ENCODE measurements around the gene SPEN. TPM values are rescaled to one million over a fixed set of nuclear protein-coding genes. Genes with fewer than 3 reads are reported as not detected.

The SPEN gene
- polyA plus RNA-seq, 1 of the 3 experiments (the other 2 are of a cell fraction), result 6.1 TPM

DNA sequence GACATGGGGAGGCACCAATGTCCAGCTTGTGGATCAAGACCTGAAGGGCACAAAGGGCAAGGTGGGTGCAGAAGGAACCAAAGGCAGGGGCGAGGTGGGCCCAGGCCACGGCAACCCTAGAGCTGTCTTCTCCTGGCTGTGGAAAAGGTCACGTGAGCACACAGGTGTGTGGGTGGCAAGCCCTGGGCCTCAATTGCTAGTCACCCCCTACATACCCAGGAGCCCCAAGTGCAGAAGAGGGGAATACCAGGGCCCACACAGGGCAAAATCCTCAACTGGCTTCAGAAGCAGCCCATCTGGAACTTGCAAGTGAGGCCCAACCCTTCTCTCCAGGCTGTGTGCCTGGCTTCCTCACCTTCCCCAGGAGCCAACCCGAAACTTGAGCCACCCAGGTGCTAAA lies 102.8 kb downstream of the SPEN start:
- no peak overlapping the region for H2AFZ ChIP-seq (ENCODE audit: low read depth)
- POLR2A ChIA-PET, result interaction anchor here (0.5 to 0.9 kb wide), 2 partner anchors 125 to 127 kb away, joined by 3 read pairs; no protein-coding TSS in a partner anchor

More for the DNA sequence above, 102.8 kb downstream of the SPEN start:
- Histone ChIP-seq H3K4me1 (ENCODE audit: control insufficient read depth in 1 of 2, insufficient read depth in 2 of 2, low read depth in 1 of 2, low read length in 1 of 2) (peaks cover 64% of the 10 kb centered on the region in 2 experiments), H3F3A (replicated peaks; ENCODE audit: insufficient read depth) (peaks cover 48% of the 10 kb centered on the region), H4K20me1 (ENCODE audit: insufficient read depth) (no peaks in the 10 kb centered on the region; the same call in 1 of the 2 replicates), H3K79me2 (ENCODE audit: insufficient read depth) (peaks cover 76% of the 10 kb centered on the region), H3K9me3 (no peaks in the 10 kb centered on the region), H3K9me2 (no peaks in the 10 kb centered on the region), H3K4me3 (ENCODE audit: low read depth in 2 of 2, low read length in 1 of 2) (no peak overlapping the region), H3K27ac (ENCODE audit: low read depth in 2 of 2, low read length in 1 of 2) (peak overlapping the region; percentile 86 to 93), H3K4me2 (peak overlapping the region; percentile 76; the same call in 1 of the 2 replicates), H3K27me3 (ENCODE audit: insufficient read depth) (no peaks in the 10 kb centered on the region), H3K9ac (peak overlapping the region; percentile 57; the same call in 1 of the 2 replicates), H3K36me3 (replicated peaks in 1 of 2; ENCODE audit: control insufficient read depth in 1 of 2, insufficient read depth in 2 of 2, low read length in 1 of 2) (peaks cover 8 to 34% of the 10 kb centered on the region in 2 experiments)
- no peak for DNase-seq
- CTCF ChIA-PET, result interaction anchor here (1.5 to 2.5 kb wide), 3 partner anchors 9 to 159 kb away, joined by 5 to 9 read pairs (median 8); partner anchors contain the start of gene ZBTB17
- TF ChIP-seq FOXM1 (IDR thresholded peaks at IDR 0.05; ENCODE audit: low read depth) (no peak), POLR2AphosphoS5 (IDR thresholded peaks at IDR 0.05; ENCODE audit: low read depth, low read length) (no peak), MXI1 (IDR thresholded peaks at IDR 0.05; ENCODE audit: low read depth, low read length) (no peak), SIN3A (IDR thresholded peaks at IDR 0.05; ENCODE audit: borderline replicate concordance, low read depth, low read length) (no peak), RFX5 (IDR thresholded peaks at IDR 0.05; ENCODE audit: low read length) (no peak), GATA2 (CRISPR knock-in tag; IDR thresholded peaks at IDR 0.05) (no peak), TEAD4 (IDR thresholded peaks at IDR 0.05; ENCODE audit: borderline replicate concordance, insufficient read depth) (no peak), EP300 (IDR thresholded peaks at IDR 0.05; ENCODE audit: borderline replicate concordance in 1 of 2, low read depth in 1 of 2, low read length in 1 of 2) (no peak), JUND (IDR thresholded peaks at IDR 0.05) (no peak), SMC3 (IDR thresholded peaks at IDR 0.05; ENCODE audit: low read depth, low read length) (no peak), RAD21 (IDR thresholded peaks at IDR 0.05; ENCODE audit: low read length) (no peak), EZH2phosphoT487 (IDR thresholded peaks at IDR 0.05; ENCODE audit: borderline replicate concordance, low read depth) (no peak), ELF1 (IDR thresholded peaks at IDR 0.05) (no peak)
- TF ChIP-seq, protein P1, sequence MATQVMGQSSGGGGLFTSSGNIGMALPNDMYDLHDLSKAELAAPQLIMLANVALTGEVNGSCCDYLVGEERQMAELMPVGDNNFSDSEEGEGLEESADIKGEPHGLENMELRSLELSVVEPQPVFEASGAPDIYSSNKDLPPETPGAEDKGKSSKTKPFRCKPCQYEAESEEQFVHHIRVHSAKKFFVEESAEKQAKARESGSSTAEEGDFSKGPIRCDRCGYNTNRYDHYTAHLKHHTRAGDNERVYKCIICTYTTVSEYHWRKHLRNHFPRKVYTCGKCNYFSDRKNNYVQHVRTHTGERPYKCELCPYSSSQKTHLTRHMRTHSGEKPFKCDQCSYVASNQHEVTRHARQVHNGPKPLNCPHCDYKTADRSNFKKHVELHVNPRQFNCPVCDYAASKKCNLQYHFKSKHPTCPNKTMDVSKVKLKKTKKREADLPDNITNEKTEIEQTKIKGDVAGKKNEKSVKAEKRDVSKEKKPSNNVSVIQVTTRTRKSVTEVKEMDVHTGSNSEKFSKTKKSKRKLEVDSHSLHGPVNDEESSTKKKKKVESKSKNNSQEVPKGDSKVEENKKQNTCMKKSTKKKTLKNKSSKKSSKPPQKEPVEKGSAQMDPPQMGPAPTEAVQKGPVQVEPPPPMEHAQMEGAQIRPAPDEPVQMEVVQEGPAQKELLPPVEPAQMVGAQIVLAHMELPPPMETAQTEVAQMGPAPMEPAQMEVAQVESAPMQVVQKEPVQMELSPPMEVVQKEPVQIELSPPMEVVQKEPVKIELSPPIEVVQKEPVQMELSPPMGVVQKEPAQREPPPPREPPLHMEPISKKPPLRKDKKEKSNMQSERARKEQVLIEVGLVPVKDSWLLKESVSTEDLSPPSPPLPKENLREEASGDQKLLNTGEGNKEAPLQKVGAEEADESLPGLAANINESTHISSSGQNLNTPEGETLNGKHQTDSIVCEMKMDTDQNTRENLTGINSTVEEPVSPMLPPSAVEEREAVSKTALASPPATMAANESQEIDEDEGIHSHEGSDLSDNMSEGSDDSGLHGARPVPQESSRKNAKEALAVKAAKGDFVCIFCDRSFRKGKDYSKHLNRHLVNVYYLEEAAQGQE (IDR thresholded peaks at IDR 0.05; ENCODE audit: low read depth, low read length), result no peak
- TF ChIP-seq, protein P2, sequence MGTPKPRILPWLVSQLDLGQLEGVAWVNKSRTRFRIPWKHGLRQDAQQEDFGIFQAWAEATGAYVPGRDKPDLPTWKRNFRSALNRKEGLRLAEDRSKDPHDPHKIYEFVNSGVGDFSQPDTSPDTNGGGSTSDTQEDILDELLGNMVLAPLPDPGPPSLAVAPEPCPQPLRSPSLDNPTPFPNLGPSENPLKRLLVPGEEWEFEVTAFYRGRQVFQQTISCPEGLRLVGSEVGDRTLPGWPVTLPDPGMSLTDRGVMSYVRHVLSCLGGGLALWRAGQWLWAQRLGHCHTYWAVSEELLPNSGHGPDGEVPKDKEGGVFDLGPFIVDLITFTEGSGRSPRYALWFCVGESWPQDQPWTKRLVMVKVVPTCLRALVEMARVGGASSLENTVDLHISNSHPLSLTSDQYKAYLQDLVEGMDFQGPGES (IDR thresholded peaks at IDR 0.05; ENCODE audit: low read depth, low read length), result no peak
- TF ChIP-seq, protein P3, sequence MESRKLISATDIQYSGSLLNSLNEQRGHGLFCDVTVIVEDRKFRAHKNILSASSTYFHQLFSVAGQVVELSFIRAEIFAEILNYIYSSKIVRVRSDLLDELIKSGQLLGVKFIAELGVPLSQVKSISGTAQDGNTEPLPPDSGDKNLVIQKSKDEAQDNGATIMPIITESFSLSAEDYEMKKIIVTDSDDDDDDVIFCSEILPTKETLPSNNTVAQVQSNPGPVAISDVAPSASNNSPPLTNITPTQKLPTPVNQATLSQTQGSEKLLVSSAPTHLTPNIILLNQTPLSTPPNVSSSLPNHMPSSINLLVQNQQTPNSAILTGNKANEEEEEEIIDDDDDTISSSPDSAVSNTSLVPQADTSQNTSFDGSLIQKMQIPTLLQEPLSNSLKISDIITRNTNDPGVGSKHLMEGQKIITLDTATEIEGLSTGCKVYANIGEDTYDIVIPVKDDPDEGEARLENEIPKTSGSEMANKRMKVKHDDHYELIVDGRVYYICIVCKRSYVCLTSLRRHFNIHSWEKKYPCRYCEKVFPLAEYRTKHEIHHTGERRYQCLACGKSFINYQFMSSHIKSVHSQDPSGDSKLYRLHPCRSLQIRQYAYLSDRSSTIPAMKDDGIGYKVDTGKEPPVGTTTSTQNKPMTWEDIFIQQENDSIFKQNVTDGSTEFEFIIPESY (IDR thresholded peaks at IDR 0.05; ENCODE audit: borderline replicate concordance, low read depth), result no peak
- whole genome bisulfite sequencing (ENCODE audit: low lambda C conversion rate), result 100% methylated on average over 2 of the region's 4 CpGs
